Activated T-helper 2 cell treated with anti-CD3 and anti-CD28 coated beads, Interferon-gamma antibody, Interleukin-2, Interleukin-4, amounts not matched to agents 10 μg/mL and 5 μg/mL and 100 μg/mL, durations not matched to agents 14 hours and 24 hours and 36 hours (primary cell): ENCODE results near the gene GLB1L. TPM values are rescaled to one million over a fixed set of nuclear protein-coding genes. Genes with fewer than 3 reads are reported as not detected.
"Not testable (repeated sequence)": the region's sequence is repeated elsewhere in the genome, so short reads cannot be mapped to it uniquely, and the experiment has no call there.

ENCODE experiments used
- DNase-seq: peaks from one replicate; pipeline ENCODE4 v3.0.0; 2021; ENCODE audit warnings: low spot score
- H3K27ac Mint-ChIP-seq: one replicate; pipeline ENCODE4 v1.8.0; 2021; ENCODE audit warnings: mixed read lengths
- H3K27me3 Mint-ChIP-seq: one replicate; pipeline ENCODE4 v1.8.0; 2021; ENCODE audit warnings: low read depth, mixed read lengths
- H3K36me3 Mint-ChIP-seq: one replicate; pipeline ENCODE4 v1.8.0; 2021; ENCODE audit warnings: low read depth, mixed read lengths
- H3K4me1 Mint-ChIP-seq: one replicate; pipeline ENCODE4 v1.8.0; 2021; ENCODE audit warnings: low read depth, mixed read lengths
- H3K4me3 Mint-ChIP-seq: one replicate; pipeline ENCODE4 v1.8.0; 2021; ENCODE audit warnings: low read depth, mild to moderate bottlenecking, moderate library complexity, mixed read lengths
- H3K9me3 Mint-ChIP-seq: one replicate; pipeline ENCODE4 v1.8.0; 2021; ENCODE audit warnings: mixed read lengths
- intact Hi-C: fragments of 100-400 bp; cut with micrococcal nuclease; formaldehyde crosslinking; loops from one replicate; pipeline ENCODE4 v1.15.1; 2023
- total RNA-seq: library from RNA; stranded (reverse); gene quantifications from 2 replicates; pipeline ENCODE4 v1.2.3, GENCODE V29; 2022

The GLB1L gene
- total RNA-seq: 4.2 and 4.4 TPM in 2 replicates

- H3K4me3 Mint-ChIP-seq: peak within 1 kb of the TSS; percentile 96
- H3K36me3 Mint-ChIP-seq: peaks cover 45% of the 10 kb centered on the region
- no peaks in the 10 kb centered on the region for H3K27me3 Mint-ChIP-seq
- peak; percentile 88 for DNase-seq
- no peaks in the 10 kb centered on the region for H3K9me3 Mint-ChIP-seq
- intact Hi-C loops: loop anchor here (1.0 kb wide), 3 partner anchors 8 to 68 kb away; partner anchors contain the start of genes ANKZF1, ATG9A, TUBA4A and TUBA4B
- H3K4me1 Mint-ChIP-seq: peaks cover 50% of the 10 kb centered on the region
- peak within 1 kb of the TSS; percentile 97 for H3K27ac Mint-ChIP-seq
Measured at GRCh38 chr2:219245148-219245898, at the start of gene GLB1L, which contains the start of gene STK16. Gene GLB1L (minus strand): TSS chr2:219245444. CDS start chr2:219243573, 1,871 bp downstream. Gene STK16 (plus strand): TSS chr2:219245479. CDS start chr2:219246000, 521 bp downstream.

GRCh38 chr2:219294356-219295351, 49.4 kb upstream of the GLB1L start:
- Mint-ChIP-seq H3K4me1 (peaks cover 11% of the 10 kb centered on the region), H3K36me3 (no peaks in the 10 kb centered on the region), H3K9me3 (no peaks in the 10 kb centered on the region), H3K4me3 (peak overlapping the region; percentile 79), H3K27ac (peak overlapping the region; percentile 87), H3K27me3 (peaks cover 1% of the 10 kb centered on the region)
- intact Hi-C loops: loop anchor here (1.0 to 5.0 kb wide), 5 partner anchors 15 to 237 kb away; partner anchors contain the start of genes ANKZF1, ATG9A, CNPPD1 and DNAJB2
- peak; percentile 85 for DNase-seq

- Mint-ChIP-seq H3K36me3 (no peaks in the 10 kb centered on the region), H3K4me3 (peak overlapping the region; percentile 79), H3K27ac (peak overlapping the region; percentile 87), H3K27me3 (peaks cover 1% of the 10 kb centered on the region), H3K4me1 (peaks cover 11% of the 10 kb centered on the region), H3K9me3 (no peaks in the 10 kb centered on the region)
- DNase-seq: no peak
- intact Hi-C loops: loop anchor here (1.0 to 2.0 kb wide), 2 partner anchors 14 to 41 kb away; partner anchors contain the start of genes DNAJB2, TUBA4A and TUBA4B
Measured at GRCh38 chr2:219293736-219294231, 48.5 kb upstream of the GLB1L start.

GRCh38 chr2:219292616-219293015, 47.4 kb upstream of the GLB1L start:
- intact Hi-C loops: no loop called here
- no peak for DNase-seq
- H3K4me1 Mint-ChIP-seq: peaks cover 10% of the 10 kb centered on the region
- no peak overlapping the region for H3K27ac Mint-ChIP-seq
- no peak overlapping the region for H3K4me3 Mint-ChIP-seq
- H3K9me3 Mint-ChIP-seq: no peaks in the 10 kb centered on the region
- no peaks in the 10 kb centered on the region for H3K36me3 Mint-ChIP-seq
- H3K27me3 Mint-ChIP-seq: peaks cover 1% of the 10 kb centered on the region

- intact Hi-C loops: no loop called here
- H3K27ac Mint-ChIP-seq: no peak overlapping the region
- H3K27me3 Mint-ChIP-seq: peaks cover 1% of the 10 kb centered on the region
- H3K4me1 Mint-ChIP-seq: peaks cover 10% of the 10 kb centered on the region
- no peaks in the 10 kb centered on the region for H3K9me3 Mint-ChIP-seq
- H3K36me3 Mint-ChIP-seq: no peaks in the 10 kb centered on the region
- H3K4me3 Mint-ChIP-seq: no peak overlapping the region
- no peak for DNase-seq
Measured at GRCh38 chr2:219291910-219292490, 46.8 kb upstream of the GLB1L start.

GRCh38 chr2:219291394-219291793, 46.1 kb upstream of the GLB1L start:
- Mint-ChIP-seq H3K4me1 (peaks cover 10% of the 10 kb centered on the region), H3K27ac (no peak overlapping the region), H3K9me3 (no peaks in the 10 kb centered on the region), H3K36me3 (peaks cover 3% of the 10 kb centered on the region), H3K27me3 (peaks cover 1% of the 10 kb centered on the region), H3K4me3 (no peak overlapping the region)
- intact Hi-C loops: no loop called here
- DNase-seq: no peak

GRCh38 chr2:219290381-219291171, 45.3 kb upstream of the GLB1L start:
- Mint-ChIP-seq H3K9me3 (no peaks in the 10 kb centered on the region), H3K36me3 (peaks cover 7% of the 10 kb centered on the region), H3K4me3 (no peak overlapping the region), H3K4me1 (peaks cover 10% of the 10 kb centered on the region), H3K27me3 (no peaks in the 10 kb centered on the region), H3K27ac (no peak overlapping the region)
- DNase-seq: no peak
- intact Hi-C loops: no loop called here

- Mint-ChIP-seq H3K4me1 (peaks cover 6% of the 10 kb centered on the region), H3K27ac (no peak overlapping the region), H3K9me3 (no peaks in the 10 kb centered on the region), H3K36me3 (peaks cover 10% of the 10 kb centered on the region), H3K27me3 (no peaks in the 10 kb centered on the region), H3K4me3 (no peak overlapping the region)
- intact Hi-C loops: no loop called here
- DNase-seq: no peak
Measured at GRCh38 chr2:219289537-219290361, 44.5 kb upstream of the GLB1L start.

- Mint-ChIP-seq H3K36me3 (peaks cover 10% of the 10 kb centered on the region), H3K27ac (no peak overlapping the region), H3K4me1 (peaks cover 3% of the 10 kb centered on the region), H3K9me3 (no peaks in the 10 kb centered on the region), H3K27me3 (no peaks in the 10 kb centered on the region), H3K4me3 (no peak overlapping the region)
- no peak for DNase-seq
- intact Hi-C loops: no loop called here
Measured at GRCh38 chr2:219289195-219289536, 43.9 kb upstream of the GLB1L start.

GRCh38 chr2:219287580-219288265, 42.5 kb upstream of the GLB1L start:
- no peak for DNase-seq
- Mint-ChIP-seq H3K4me3 (no peak overlapping the region), H3K9me3 (no peaks in the 10 kb centered on the region), H3K27ac (no peak overlapping the region), H3K4me1 (peaks cover 3% of the 10 kb centered on the region), H3K27me3 (no peaks in the 10 kb centered on the region), H3K36me3 (peaks cover 21% of the 10 kb centered on the region)
- intact Hi-C loops: no loop called here

GRCh38 chr2:219287116-219287440, 41.8 kb upstream of the GLB1L start:
- H3K27ac Mint-ChIP-seq, intact Hi-C loops, DNase-seq, H3K4me1 Mint-ChIP-seq, H3K9me3 Mint-ChIP-seq, H3K4me3 Mint-ChIP-seq, H3K27me3 Mint-ChIP-seq: not testable (repeated sequence)
- H3K36me3 Mint-ChIP-seq: peaks cover 26% of the 10 kb centered on the region
